Cardiac muscle cell (in vitro differentiated cells and primary cell): Measurements from ENCODE around the gene SIGLEC11. TPM values are rescaled to one million over a fixed set of nuclear protein-coding genes. Genes with fewer than 3 reads are reported as not detected.
"Not testable (repeated sequence)": the region's sequence is repeated elsewhere in the genome, so short reads cannot be mapped to it uniquely, and the experiment has no call there.

Source experiments
- DNase-seq, 2 donors: peaks; one replicate each; pipeline versions ENCODE4 v3.0.0 to v3.0.0-alpha.2; 2010 to 2017; ENCODE audit warnings: low read depth in 1 of 2, low spot score in 1 of 2
- H3K27ac ChIP-seq: fragments of 200-600 bp; sonication (generic); 2 replicates; pipeline ENCODE4 v1.5.1; 2016
- H3K27me3 ChIP-seq: fragments of 200-600 bp; sonication (generic); 2 replicates; pipeline ENCODE4 v1.6.0; 2016; ENCODE audit warnings: control low read depth
- H3K36me3 ChIP-seq: fragments of 200-600 bp; sonication (generic); 2 replicates; pipeline ENCODE4 v1.5.1; 2016; ENCODE audit warnings: control low read depth
- H3K4me1 ChIP-seq: fragments of 200-600 bp; sonication (generic); 2 replicates; pipeline ENCODE4 v1.8.1; 2017; ENCODE audit warnings: low read depth, mild to moderate bottlenecking, mixed run types
- H3K4me3 ChIP-seq: fragments of 200-600 bp; sonication (generic); 2 replicates; pipeline ENCODE4 v1.5.1; 2016; ENCODE audit warnings: mild to moderate bottlenecking
- H3K9me3 ChIP-seq: fragments of 200-600 bp; sonication (generic); 2 replicates; pipeline ENCODE4 v1.5.1; 2017; ENCODE audit warnings: low read depth, mild to moderate bottlenecking, control low read depth
- polyA plus RNA-seq: library from polyadenylated mRNA; unstranded; fragments of >200 nt; fragmentation: Nextera tagmentation; extraction: Ambion mirVana; gene quantifications from 2 replicates; pipeline ENCODE4 v1.2.1, GENCODE V29; 2016
- total RNA-seq: library from RNA; depleted of rRNA; stranded (reverse); fragments of >200 nt; gene quantifications from 2 replicates; pipeline ENCODE4 v1.2.3, GENCODE V29; 2016
- TF ChIP-seq, protein P1 (sequence below): IDR thresholded peaks from 2 replicates; pipeline ENCODE4 v1.5.1; 2012; ENCODE audit warnings: low read depth, mild to moderate bottlenecking, low read length

Gene SIGLEC11
- total and polyA plus RNA-seq, 2 experiments from 2014 or later: 0.03 to 0.13 TPM

DNA sequence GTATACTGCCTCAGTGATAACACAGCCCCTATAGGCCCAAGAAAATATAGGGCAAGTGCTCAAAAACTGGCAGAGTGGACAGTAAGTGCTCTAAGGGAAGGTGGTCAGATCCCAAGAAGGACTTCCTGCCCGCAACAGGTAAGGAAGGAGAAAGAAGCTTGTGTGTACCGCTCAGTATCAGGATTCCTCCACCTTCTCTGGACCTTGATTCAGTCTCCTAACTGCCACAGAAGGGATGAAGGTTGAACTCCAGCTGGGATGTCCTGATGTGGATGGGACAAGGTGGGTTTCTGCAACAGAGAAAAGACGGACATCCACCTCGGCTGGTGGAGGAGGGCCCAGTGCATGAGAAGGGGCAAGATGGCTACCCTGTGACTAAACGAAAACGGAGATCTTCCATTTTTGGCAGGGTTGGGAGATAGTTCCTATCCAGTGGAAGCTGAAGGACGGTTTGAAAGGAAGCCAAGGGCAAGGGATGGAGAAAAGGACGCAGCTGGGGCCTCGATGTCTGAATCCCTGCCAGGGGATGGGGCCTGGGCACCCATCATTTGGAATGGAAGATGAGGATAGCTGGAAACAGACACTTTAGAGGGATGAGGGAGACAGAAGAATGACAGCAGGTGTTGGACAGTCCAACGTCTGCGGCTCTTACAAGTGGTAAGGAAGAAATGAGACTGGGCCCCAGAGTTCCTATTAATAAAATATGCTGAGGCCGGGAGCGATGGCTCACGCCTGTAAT lies 33.3 kb downstream of the SIGLEC11 start:
- TF ChIP-seq, protein P1, sequence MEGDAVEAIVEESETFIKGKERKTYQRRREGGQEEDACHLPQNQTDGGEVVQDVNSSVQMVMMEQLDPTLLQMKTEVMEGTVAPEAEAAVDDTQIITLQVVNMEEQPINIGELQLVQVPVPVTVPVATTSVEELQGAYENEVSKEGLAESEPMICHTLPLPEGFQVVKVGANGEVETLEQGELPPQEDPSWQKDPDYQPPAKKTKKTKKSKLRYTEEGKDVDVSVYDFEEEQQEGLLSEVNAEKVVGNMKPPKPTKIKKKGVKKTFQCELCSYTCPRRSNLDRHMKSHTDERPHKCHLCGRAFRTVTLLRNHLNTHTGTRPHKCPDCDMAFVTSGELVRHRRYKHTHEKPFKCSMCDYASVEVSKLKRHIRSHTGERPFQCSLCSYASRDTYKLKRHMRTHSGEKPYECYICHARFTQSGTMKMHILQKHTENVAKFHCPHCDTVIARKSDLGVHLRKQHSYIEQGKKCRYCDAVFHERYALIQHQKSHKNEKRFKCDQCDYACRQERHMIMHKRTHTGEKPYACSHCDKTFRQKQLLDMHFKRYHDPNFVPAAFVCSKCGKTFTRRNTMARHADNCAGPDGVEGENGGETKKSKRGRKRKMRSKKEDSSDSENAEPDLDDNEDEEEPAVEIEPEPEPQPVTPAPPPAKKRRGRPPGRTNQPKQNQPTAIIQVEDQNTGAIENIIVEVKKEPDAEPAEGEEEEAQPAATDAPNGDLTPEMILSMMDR: no peak
- Histone ChIP-seq H3K4me3 (no peak overlapping the region), H3K9me3 (no peaks in the 10 kb centered on the region), H3K36me3 (peaks cover 6% of the 10 kb centered on the region), H3K27me3 (no peaks in the 10 kb centered on the region), H3K4me1 (peaks cover 3% of the 10 kb centered on the region), H3K27ac (no peak overlapping the region)
- no peak for DNase-seq

DNA sequence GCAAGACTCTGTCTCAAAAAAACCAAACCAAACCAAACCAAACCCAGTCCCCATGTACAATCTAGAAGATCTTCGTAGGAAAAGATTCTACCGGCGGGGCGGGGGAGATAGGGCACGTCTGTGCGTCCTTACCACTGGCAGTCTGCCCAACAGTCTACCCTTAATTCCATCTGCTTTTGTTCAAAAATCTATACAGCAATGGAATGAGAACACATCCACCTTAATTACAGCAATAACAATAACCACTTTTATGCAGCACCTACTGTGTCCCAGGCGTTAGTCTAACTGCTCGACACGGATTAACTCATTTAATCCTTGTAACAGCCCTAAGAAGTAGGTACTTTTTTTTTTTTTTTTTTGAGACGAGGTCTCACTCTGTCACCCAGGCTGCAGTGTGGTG lies 34.5 kb downstream of the SIGLEC11 start:
- peaks cover 6% of the 10 kb centered on the region for H3K36me3 ChIP-seq
- no peak overlapping the region for H3K27ac ChIP-seq
- no peaks in the 10 kb centered on the region for H3K9me3 ChIP-seq
- TF ChIP-seq, protein P1: no peak
- no peaks in the 10 kb centered on the region for H3K27me3 ChIP-seq
- peaks cover 3% of the 10 kb centered on the region for H3K4me1 ChIP-seq
- H3K4me3 ChIP-seq: no peak overlapping the region
- no peak for DNase-seq

DNA sequence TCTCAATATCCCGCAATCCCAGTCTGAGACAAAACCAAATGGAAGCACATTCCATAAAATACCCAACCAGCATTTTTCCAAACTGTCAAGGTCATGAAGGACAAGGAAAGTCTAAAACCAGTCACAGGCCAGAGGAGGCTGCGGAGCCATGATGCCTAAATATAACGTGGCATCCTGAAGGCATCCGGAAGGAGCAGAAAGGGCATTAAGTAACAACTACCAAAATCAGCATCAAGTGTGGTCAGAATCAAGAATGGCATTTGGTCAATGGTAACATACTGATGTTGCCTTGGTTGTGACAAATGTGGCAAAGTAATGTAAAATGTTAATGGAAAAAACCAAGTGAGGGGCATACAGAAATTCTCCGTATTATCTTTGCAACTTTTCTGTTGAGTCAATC lies 35.5 kb downstream of the SIGLEC11 start:
- H3K4me3 ChIP-seq: no peak overlapping the region
- no peaks in the 10 kb centered on the region for H3K9me3 ChIP-seq
- DNase-seq: no peak
- H3K4me1 ChIP-seq: peaks cover 3% of the 10 kb centered on the region
- H3K27me3 ChIP-seq: no peaks in the 10 kb centered on the region
- TF ChIP-seq, protein P1: no peak
- peaks cover 6% of the 10 kb centered on the region for H3K36me3 ChIP-seq
- no peak overlapping the region for H3K27ac ChIP-seq

DNA sequence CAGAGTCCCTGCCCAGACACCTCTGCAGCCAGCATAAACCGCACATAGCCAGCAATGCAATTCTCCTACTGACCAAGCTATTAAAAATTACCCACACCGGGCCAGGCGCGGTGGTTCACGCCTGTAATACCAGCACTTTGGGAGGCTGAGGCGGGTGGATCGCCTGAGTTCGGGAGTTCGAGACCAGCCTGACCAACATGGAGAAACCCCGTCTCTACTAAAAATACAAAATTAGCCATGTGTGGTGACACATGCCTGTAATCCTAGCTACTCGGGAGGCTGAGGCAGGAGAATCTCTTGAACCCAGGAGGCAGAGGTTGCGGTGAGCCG lies 36.1 kb downstream of the SIGLEC11 start:
- H3K36me3 ChIP-seq, H3K27ac ChIP-seq, H3K4me1 ChIP-seq, H3K4me3 ChIP-seq, H3K27me3 ChIP-seq, DNase-seq, H3K9me3 ChIP-seq: not testable (repeated sequence)

DNA sequence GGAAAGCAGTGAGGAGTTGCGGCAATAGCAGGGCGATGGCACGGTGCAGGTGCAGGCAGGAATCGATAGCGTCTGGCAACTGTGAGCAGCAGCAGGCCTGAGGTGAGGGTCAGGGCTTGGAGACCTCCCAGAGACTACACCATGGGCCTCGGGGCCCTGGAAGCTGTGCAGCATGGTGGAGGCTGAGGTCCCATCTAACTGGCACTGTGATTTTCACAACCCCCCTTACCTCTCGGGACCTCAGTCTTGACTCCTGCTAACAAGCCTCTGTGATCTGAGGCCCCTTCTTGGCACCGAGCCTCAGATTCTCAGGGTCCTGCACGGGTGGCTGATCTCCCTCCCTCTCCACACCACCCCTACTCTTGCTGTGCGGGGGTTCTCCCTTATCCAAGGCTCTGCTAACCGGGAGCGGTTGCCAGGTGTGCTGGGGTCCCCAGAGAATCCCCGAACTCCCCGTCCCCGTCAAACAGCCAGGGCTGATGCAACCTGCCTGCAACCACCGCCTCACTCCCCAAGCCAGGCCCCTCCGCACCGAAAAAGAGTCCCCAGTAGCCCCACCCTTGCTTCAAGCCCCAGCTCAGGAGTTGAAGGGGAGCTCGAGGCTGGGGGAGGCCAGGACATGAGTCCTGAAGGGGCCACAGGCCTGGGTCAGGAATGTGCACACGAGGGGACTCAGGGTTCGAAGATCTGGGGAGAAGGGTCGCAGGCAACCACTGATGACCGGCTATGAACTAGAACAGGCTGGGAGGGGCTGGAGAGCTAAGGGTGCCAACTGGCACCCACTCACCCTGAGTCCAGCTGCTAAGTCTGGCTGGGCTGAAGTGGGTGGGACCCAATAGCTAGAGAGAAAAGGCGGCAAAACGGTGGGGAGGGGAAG lies 36.7 kb downstream of the SIGLEC11 start:
- Histone ChIP-seq H3K4me3 (no peak overlapping the region), H3K36me3 (peaks cover 6% of the 10 kb centered on the region), H3K4me1 (peaks cover 3% of the 10 kb centered on the region), H3K27ac (no peak overlapping the region), H3K9me3 (no peaks in the 10 kb centered on the region), H3K27me3 (no peaks in the 10 kb centered on the region)
- DNase-seq: no peak
- TF ChIP-seq, protein P1: no peak
